GM11168 (cell line): ENCODE measurements around the gene TMEM132D.

Experiments used
- in situ Hi-C: fragments of 300-500 bp; cut with MboI; formaldehyde crosslinking; loops from one replicate; pipeline ENCODE4 v1.12.0; 2022; ENCODE audit warnings: low sequenced_read_pairs; ENCODE audit not compliant: unreplicated experiment

Gene TMEM132D

DNA sequence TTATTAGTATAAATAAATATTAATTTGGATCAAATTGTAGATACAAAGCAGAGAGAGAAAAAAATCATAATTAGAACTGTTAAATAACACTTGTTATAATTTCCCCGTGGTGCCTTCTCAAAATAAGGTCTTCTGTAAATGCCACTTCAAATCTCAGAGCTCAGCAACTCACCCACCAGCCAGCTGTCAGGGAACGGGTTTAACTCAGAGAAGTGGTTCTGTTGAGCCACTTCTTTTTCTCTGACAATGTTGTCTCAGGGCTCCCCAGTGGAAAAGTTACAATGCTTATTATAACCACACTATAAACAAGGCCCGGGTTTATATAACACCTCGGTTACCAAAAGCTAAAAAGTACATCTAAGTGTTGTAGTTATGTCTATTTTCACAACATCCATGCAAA is 598.0 kb downstream of the TMEM132D start:
- in situ Hi-C loops = no loop called here

DNA sequence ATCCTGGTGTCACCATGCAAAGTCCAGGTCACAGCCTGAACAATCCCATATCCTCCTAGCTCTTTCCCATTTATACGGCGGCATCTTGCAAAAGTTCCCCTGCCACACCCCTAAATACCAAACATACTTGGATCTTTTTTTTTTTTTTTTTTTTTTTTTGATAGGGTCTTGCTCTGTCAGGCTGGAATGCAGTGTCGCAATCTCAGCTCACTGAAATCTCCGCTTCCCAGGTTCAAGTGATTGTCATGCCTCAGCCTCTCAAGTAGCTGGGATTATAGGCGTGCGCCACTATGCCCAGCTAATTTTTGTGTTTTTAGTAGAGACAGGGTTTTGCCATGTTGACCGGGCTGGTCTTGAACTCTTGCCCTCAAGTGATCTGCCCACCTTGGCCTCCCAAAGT is 599.3 kb downstream of the TMEM132D start:
- in situ Hi-C loops = no loop called here

DNA sequence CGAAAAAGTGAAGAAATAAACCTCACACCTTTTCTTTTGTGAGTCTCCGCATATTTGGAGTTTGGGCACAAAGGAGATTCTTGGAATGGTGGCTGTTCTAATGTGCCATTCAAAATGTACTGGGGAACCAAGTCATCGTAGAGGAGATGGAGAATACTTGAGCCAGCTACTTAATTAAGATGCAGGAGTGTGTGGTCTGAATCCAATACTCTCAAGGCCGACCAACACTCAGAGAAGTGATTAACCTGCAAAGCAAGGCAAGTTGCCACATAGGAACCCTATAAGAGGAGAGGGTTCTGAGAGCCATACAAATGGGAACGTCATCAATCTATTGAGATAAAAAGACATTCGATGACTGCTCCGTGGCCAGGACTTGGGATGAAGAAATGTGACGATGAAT is 603.8 kb downstream of the TMEM132D start:
- in situ Hi-C loops = no loop called here

DNA sequence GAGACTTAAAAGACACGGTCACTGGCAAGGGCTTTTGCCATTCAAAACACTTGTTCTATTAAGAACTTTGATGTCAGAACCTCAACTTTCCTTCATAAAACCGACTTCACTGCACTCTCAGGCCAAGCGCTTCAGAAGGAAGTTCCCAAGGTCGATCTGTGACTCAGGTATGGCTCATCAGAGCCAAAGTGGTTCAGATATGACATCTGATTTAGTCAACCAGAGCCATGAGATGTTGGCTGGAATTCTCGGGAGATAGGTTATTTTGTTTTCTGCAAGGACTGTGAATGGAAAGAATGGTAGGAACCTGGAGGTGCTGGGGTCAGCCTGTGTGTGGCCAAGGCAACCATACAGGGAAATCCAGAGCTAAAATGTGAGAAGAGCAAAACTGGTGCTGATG is 604.9 kb downstream of the TMEM132D start:
- in situ Hi-C loops = no loop called here

DNA sequence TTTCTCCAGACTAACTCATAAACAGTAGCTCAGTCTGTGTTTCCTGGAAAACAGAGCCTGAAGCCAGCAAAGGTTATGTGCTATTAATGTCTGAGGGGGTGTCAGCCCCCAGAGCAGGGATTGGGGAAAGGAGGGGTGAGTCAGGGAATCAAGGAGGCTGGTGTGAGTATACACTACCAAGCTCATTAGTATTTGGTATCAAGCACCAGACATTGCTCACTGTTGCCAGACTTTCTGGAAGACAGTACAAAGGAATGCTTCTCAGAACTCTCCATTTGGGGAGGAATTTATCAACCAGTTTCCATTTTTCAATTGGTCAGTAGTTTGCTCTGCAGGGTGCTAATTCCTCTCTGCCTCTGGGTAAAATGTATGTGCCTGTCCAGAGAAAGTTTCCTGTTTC is 607.2 kb downstream of the TMEM132D start:
- in situ Hi-C loops = no loop called here

DNA sequence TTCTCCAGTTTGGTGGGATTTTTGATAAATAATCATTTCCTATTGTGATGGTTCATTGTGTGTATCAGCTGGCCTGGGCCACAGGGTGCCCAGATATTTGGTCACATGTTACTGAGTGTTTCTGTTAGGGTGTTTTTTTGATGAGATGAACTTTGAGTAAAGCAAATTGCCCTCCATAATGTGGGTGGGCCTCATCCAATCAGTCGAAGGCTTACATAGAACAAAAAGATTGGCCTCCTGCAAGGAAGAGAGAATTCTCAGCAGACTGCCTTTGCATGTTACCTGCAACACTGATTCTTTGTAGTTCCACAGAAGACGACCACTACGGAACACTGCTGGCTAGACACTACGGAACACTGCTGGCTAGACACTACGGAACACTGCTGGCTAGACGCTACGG is 609.0 kb downstream of the TMEM132D start:
- in situ Hi-C loops = no loop called here

DNA sequence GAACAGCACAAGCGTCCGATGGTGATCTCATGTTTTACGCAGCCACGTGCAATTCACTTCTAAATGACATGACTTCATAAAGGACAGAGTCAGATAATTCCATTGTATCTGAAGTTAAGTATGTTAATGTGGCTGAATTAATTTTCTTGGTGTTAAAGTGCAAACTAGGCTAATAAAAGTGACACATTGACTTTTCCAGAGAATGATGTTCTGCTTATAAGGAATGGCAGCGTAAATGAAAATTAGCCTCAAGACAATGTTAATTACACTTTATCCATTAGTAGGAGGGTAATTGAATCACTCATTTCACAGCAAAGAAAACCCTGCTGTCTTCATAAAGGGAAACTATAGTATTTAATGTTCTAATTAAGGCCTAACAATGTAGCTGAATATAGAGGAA is 624.1 kb downstream of the TMEM132D start:
- in situ Hi-C loops = no loop called here

DNA sequence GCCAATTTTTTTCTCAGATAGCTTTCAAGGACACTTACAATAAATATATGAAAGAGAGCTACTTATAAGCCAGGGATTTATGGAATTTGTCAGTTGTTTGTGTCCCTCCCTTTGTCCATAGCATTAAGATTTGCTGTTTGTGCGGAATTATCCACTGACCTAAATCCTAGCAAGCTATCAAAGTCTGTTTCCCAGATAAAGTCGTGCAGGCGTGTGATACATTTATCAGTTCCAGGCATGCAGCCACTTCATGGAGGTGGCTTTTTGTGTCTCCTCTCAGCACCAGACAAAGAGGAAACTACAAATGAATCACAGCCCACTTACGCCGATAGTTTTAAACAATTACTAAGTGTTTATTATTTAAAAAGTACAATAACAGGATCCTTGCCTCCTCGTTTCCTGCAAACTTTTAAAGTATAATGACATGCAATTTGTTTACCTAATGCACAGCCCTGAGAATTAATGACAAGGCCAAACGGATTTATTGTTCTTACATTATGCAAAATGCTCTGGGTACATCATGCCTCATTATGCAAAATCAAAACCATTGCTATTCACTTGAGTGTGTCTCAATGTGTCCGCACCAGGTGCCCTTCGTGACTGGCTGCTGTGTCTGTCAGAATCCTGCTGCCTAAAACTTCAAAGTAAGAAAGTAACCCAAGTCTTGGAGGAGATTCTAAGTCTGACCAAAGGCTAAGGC is 627.3 kb downstream of the TMEM132D start:
- in situ Hi-C loops = no loop called here

DNA sequence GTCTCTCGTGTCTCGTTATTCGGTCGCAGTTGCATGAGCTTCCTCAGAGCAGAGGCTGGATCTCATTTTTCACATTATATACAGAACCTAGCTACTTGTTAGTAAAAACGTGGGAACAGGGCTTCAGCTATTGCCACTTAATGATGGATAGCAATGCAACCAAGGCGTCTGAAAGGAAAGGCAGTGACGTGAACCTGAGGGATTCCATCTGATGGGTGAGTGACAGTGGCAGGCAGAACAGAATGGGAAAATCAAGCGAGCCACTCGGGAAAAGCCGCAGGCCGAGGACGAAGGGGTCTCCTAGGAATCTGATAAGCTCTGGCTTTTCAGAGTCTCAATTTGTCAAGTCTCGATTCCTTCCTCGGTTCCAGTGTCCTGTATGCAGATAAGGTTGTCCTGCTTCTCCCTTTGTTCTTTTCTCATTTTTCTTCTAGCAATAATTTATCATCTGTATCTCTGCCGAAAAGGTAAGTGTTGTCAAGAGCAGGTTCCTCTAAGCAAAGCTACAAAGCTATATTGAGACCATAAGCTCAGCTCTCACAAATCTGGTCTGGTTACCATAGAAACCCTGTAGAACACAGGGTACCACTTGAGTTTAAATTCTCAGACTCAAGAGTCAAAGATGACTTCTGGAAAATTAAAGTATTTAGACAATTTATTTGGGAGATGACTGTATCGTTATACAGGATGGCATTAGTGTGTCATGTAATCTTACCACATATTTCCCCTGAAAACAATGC is 633.9 kb downstream of the TMEM132D start:
- in situ Hi-C loops = no loop called here

DNA sequence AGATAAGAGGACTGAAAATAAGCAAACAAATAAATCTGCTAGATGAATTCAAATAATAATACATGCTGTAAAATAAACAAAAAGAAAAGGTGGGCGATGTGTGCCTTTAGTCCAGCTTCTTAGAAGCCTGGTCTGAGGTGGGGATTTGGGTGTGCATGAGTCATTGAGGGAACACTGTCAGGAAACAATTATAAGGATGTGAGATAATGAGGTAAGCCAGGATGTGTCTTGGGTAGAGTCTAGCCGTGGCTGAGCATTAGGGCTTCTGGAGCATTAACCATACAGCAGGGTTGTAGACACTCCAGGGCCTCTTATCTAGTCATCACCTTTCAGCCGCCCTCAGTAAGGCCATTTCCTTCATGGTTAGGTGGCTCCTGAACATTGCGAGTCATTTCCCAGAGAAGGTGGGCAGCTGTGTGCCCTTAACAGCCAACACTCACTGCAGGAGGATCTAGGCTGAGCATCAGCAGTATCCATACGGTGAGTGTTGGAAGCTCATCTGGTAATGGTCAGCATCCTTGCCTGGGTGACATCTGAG is 645.0 kb downstream of the TMEM132D start:
- in situ Hi-C loops = no loop called here

DNA sequence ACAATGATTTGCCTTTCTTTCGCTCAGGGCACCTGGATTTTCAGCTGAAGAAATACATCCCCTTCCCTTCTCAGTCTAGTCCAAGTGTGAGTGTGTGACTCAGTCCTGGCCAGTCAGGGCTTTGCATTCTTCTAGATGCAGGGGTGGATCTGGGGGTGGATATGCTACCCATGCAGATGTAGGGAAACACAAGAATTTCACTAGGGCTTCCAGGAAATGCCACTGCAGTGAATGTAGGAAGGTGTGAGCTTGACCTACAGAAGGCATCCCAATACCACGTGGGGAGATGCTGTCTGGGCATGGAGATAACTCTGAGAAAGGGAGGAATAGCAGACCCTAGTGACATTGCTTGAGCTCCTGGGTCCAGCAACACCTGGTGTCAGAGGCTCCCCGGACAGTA is 646.3 kb downstream of the TMEM132D start:
- in situ Hi-C loops = no loop called here

DNA sequence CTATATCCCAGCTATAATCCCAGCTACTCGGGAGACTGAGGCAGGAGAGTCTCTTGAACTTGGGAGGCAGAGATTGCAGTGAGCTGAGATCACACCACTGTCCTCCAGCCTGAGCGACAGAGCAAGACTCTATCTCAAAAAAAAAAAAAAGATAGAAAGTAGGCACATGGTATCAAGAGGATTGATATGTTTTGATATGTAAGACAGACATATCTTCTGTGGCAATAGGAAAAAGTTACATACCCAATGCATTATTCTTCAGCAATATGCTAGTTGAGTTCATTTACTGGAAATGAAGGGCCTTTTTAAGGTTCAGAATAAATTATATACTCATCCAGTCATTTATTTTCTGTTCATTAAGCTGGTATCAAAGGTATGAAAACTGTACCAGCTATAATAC is 657.2 kb downstream of the TMEM132D start:
- in situ Hi-C loops = no loop called here

DNA sequence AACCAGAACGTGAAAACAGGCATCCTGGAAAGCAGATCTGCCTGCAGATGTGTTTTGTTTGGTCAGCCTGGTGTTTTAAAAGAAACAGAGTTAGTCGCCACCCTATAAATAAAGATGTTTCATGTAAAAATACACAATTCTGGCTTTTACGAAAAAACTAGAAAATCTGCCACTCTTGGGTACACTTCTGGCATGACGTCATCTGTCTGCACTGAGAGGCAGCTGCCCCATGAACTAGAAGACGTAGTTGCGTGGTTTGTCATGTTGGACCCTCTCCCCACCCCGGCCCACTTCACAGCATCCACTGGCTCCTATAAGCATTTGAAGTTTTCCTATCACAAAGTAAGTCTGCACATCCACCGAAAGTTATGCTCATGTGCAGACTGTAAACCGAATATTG is 658.1 kb downstream of the TMEM132D start:
- in situ Hi-C loops = no loop called here

DNA sequence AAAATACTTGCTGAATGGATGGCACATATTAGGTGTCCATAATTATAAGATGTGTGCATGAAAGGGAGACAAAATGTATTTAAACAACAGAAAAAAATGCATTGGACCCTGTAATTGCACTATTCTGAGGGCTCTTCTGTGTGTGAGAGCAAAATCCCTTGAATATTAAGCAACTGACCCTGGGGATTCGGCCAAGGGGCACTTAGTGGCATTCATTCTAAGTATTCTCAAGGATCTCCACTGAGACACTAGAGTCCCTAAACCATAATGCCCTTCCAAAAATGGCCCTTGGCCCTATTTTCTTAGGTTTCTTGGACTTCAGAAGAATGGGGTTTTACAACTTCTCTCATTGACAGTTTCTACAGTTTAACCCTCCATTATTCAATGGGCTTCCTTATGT is 662.0 kb downstream of the TMEM132D start:
- in situ Hi-C loops = no loop called here

DNA sequence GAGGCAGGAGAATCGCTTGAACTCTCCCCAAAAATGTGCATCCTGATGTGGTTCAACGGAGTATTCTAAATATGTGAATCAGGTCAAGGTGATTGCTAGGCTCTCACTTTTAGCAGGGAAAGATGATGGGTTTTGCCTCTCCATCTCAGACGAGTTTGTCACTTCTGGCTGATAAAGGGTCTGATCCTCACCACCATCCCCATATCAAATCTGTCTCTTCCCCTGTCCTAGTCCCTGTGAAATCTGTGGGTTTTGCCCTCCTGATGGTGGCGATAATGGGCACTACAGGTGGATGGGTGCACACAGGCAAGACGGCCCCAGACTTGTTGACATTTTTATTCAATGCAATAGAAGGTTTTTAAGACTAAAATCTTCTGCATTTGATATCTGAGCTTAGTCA is 665.9 kb downstream of the TMEM132D start:
- in situ Hi-C loops = no loop called here

DNA sequence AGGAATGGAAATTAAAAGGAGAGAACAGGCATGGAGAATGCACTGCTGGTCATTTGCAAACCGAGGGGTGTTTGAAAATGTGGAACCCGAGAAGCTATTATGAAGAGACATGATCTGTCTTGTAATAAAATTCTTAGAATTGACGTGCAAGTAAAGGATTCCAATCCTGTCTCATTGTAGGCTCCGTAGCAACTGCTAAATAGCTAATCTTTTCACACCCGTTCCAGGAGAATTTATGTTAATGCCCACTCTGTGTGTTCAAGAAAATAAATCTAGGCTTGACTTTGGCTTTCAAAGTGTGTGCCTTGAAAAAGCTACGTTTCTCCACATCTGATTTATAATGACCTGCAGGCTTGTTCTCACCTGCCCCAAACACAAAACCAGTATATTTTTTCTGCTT is 669.6 kb downstream of the TMEM132D start:
- in situ Hi-C loops = no loop called here

DNA sequence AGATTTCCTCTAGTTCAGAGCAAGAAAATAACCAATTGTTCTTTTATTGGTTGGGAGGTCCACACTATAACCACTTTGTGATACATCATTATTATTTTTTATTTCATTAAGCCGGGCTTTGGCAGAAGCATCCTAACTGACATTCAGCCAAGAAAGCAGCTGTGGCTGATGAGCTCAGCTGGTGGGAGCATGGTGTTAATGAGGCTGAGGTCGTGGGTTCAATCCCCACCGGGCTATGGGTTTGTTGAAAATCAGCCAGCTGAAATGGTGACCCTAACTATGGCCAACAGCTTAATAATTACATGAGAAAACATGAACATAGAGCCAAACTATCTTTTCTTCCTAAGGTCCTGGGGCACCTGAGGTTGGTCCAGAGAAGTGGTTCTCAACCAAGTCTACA is 672.3 kb downstream of the TMEM132D start:
- in situ Hi-C loops = no loop called here

DNA sequence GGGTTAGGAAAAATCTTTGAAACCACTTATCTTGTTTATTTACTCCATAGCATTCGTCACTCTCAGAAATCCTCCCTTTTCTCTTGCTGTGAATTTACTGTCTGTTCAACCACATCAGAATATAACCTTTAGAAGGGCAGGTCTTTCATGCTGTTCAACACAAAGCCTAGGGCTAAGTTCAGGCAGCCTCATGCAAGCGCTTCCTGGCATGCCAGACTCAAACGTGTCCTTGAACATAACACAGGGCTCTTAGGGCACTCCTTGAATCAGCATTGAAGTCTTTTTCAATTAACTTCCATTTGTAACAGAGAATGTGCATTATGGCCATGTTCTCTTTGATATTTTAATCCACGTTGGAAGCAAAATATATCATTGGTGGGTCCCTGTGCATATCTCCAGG is 672.8 kb downstream of the TMEM132D start:
- in situ Hi-C loops = no loop called here

DNA sequence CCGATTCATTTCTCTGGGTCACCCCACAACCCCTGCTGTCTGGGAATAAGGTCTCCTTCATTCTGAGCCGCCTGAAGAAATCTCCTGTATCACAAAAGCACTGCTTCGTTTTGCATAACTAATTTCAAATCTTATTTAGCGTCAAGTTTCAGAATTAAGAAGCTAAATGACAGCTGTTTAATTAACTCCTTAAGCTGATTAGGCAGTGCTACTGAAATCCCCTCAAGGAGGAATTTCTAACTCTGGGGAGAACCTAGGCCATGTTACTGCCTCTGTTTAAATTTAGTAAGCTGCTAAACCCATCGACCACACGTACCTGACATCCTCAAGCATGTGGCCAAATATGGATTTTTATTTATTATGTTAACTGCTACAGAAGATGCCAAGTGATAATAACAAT is 677.0 kb downstream of the TMEM132D start:
- in situ Hi-C loops = no loop called here

DNA sequence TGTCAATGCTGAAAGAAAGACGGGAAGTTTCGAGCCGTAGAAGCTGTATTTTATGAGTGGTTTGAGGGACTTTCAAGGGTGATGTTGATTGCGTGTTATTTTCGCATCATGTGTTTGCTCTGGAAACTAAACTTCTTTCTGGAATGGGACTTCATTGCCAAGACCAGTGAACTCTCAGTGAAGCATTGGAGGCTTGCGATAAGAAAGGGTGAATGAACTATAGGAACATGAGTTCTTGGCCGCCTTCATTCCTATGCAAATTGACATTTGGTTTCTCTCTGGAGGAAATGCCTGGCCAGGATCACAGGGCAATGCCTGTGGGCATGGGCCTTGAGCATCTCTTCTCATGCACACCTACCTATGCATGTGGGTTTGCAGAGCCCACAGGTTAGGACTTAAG is 677.8 kb downstream of the TMEM132D start:
- in situ Hi-C loops = no loop called here

DNA sequence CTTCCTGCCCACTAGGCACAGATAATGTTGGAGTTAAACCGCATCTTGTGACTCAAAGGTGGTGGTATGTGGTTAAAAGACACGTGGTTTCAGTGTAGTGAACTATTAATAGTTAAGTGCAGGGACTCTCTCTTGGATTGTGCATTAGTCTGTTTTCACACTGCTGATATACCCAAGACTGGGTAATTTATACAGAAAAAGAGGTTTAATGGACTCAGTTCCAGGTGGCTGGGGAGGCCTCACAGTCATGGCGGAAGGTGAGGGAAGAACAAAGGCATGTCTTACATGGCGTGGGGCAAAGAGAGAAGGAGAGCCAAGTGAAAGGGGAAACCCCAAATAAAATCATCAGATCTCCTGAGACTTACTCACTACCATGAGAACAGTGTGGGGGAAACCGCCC is 688.3 kb downstream of the TMEM132D start:
- in situ Hi-C loops = no loop called here

DNA sequence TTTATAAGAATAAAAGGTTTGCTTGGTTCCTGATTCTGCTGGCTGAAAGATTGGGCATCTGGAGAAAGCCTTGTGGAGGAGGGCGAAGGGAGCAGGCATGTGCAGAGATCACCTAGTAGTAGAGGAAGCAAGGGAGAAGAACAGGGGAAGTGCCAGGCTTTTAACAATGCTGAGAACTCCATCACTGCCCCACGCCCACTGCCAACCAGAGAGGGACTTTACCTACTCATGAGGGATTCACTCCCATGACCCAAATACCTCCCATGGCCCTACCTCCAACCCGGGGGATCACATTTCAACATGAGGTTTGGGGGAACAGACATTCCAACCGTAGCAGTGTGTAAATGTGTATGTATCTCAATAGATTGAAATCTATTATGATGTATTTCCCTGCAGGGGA is 690.3 kb downstream of the TMEM132D start:
- in situ Hi-C loops = no loop called here
